ENCODE data around the gene HYI. TPM values are rescaled to one million over a fixed set of nuclear protein-coding genes. Genes with fewer than 3 reads are reported as not detected.
A peak's percentile ranks its signal among the peaks of the same experiment; 100 is the strongest.

Gene HYI
- total RNA-seq, 1 donor from 2014 or later: 28.6 TPM

GRCh38 chr1:43402089-43402865, 51.5 kb downstream of the HYI start:
- DNase-seq (ENCODE audit: low spot score): no peak
- Mint-ChIP-seq H3K4me3 (ENCODE audit: unreplicated experiment) (no peak overlapping the region), H3K4me1 (ENCODE audit: low read depth) (no peaks in the 10 kb centered on the region), H3K27me3 (ENCODE audit: low read depth) (no peaks in the 10 kb centered on the region), H3K27ac (ENCODE audit: unreplicated experiment) (no peak overlapping the region), H3K36me3 (ENCODE audit: low read depth) (peaks cover 29% of the 10 kb centered on the region), H3K9me3 (ENCODE audit: low read depth) (no peaks in the 10 kb centered on the region)
- TF ChIP-seq CTCF (IDR thresholded peaks at IDR 0.05): no peak

Small RNA genes lying within 50 kb of the gene (microRNA-seq; reads per million reads assigned to microRNA genes)
- gene MIR6735 (ENCODE audit: borderline number of aligned reads): 6.1 reads per million, percentile 7 among the genes with 10 or more reads in this experiment

Other genes starting within 250 kb of the HYI start
- gene TMEM125, start 183.9 kb downstream of the HYI start, total RNA-seq: not detected in 3 replicates
- gene C1orf210, start 168.3 kb downstream of the HYI start, total RNA-seq: not detected in 3 replicates
- gene TIE1, start 152.9 kb downstream of the HYI start, total RNA-seq: not detected in 3 replicates
- not detected in 3 replicates for gene MPL, start 116.1 kb downstream of the HYI start, total RNA-seq
- 14.4 to 16.9 TPM (median 14.5 TPM) in 3 replicates for gene CDC20, start 95.0 kb downstream of the HYI start, total RNA-seq
- 78.9 to 103 TPM (median 101 TPM) in 3 replicates for gene ELOVL1, start 85.9 kb downstream of the HYI start, total RNA-seq
- 48.3 to 48.6 TPM (median 48.4 TPM) in 3 replicates for gene MED8, start 64.1 kb downstream of the HYI start, total RNA-seq
- gene SZT2, start 64.0 kb downstream of the HYI start, total RNA-seq: 29.3 to 64.0 TPM (median 33.6 TPM) in 3 replicates
- gene PTPRF, start 77.0 kb upstream of the HYI start, total RNA-seq: 54.6 to 66.7 TPM (median 62.0 TPM) in 3 replicates
- gene KDM4A, start 196.2 kb upstream of the HYI start, total RNA-seq: 48.3 to 50.8 TPM (median 49.8 TPM) in 3 replicates